ENCODE data around the gene CYREN.

CYREN gene

GRCh38 chr7:135205850-135206249 is 35.3 kb upstream of the CYREN start:
- H3K9me2 ChIP-seq (replicated peaks; ENCODE audit: low read depth, low read length), result no peaks in the 10 kb centered on the region
- H4K20me1 ChIP-seq (ENCODE audit: insufficient read depth, low read length, poor library complexity, severe bottlenecking), result no peaks in the 10 kb centered on the region
- no peak overlapping the region for H3K4me3 ChIP-seq (ENCODE audit: low read length, poor library complexity, severe bottlenecking)
- H2AFZ ChIP-seq (ENCODE audit: low read length), result no peak overlapping the region
- H3K79me2 ChIP-seq (ENCODE audit: insufficient read depth, low read length), result peaks cover 4% of the 10 kb centered on the region; the same call in 1 of the 2 replicates
- no peaks in the 10 kb centered on the region for H3K27me3 ChIP-seq (ENCODE audit: insufficient read depth, low read length, poor library complexity, severe bottlenecking)
- H3K36me3 ChIP-seq (ENCODE audit: insufficient read depth, low read length), result no peaks in the 10 kb centered on the region
- no peak overlapping the region for H3K4me2 ChIP-seq (ENCODE audit: low read depth, low read length, poor library complexity, severe bottlenecking)
- peaks cover 28% of the 10 kb centered on the region for H3K4me1 ChIP-seq (ENCODE audit: insufficient read depth, low read length, poor library complexity, severe bottlenecking)
- H3F3A ChIP-seq (ENCODE audit: low read depth), result no peaks in the 10 kb centered on the region
- TF ChIP-seq EZH2phosphoT487 (IDR thresholded peaks at IDR 0.05; ENCODE audit: borderline replicate concordance), result no peak
- TF ChIP-seq CTCF (conservative IDR thresholded peaks at IDR 0.05; ENCODE audit: low read length), result no peak
- no peaks in the 10 kb centered on the region for H3K9me3 ChIP-seq (ENCODE audit: insufficient read depth, low read depth, low read length)
- no peak overlapping the region for H3K9ac ChIP-seq (ENCODE audit: low read depth, low read length, poor library complexity, severe bottlenecking)

GRCh38 chr7:135204876-135205275 is 34.4 kb upstream of the CYREN start:
- Histone ChIP-seq H3K9ac (ENCODE audit: low read depth, low read length, poor library complexity, severe bottlenecking) (no peak overlapping the region), H3K36me3 (ENCODE audit: insufficient read depth, low read length) (no peaks in the 10 kb centered on the region), H3K27me3 (ENCODE audit: insufficient read depth, low read length, poor library complexity, severe bottlenecking) (no peaks in the 10 kb centered on the region), H3F3A (ENCODE audit: low read depth) (no peaks in the 10 kb centered on the region), H3K9me2 (replicated peaks; ENCODE audit: low read depth, low read length) (no peaks in the 10 kb centered on the region), H4K20me1 (ENCODE audit: insufficient read depth, low read length, poor library complexity, severe bottlenecking) (no peaks in the 10 kb centered on the region), H3K79me2 (ENCODE audit: insufficient read depth, low read length) (no peaks in the 10 kb centered on the region; the same call in 1 of the 2 replicates), H3K4me2 (ENCODE audit: low read depth, low read length, poor library complexity, severe bottlenecking) (no peak overlapping the region), H3K4me1 (ENCODE audit: insufficient read depth, low read length, poor library complexity, severe bottlenecking) (peaks cover 21% of the 10 kb centered on the region), H2AFZ (ENCODE audit: low read length) (no peak overlapping the region), H3K4me3 (ENCODE audit: low read length, poor library complexity, severe bottlenecking) (no peak overlapping the region), H3K9me3 (ENCODE audit: insufficient read depth, low read depth, low read length) (no peaks in the 10 kb centered on the region)
- no peak for TF ChIP-seq CTCF (conservative IDR thresholded peaks at IDR 0.05; ENCODE audit: low read length)
- TF ChIP-seq EZH2phosphoT487 (IDR thresholded peaks at IDR 0.05; ENCODE audit: borderline replicate concordance), result no peak

- no peak overlapping the region for H2AFZ ChIP-seq (ENCODE audit: low read length)
- no peaks in the 10 kb centered on the region for H3K9me2 ChIP-seq (replicated peaks; ENCODE audit: low read depth, low read length)
- peak overlapping the region; percentile 16 for H3K4me2 ChIP-seq (ENCODE audit: low read depth, low read length, poor library complexity, severe bottlenecking)
- no peaks in the 10 kb centered on the region for H3K27me3 ChIP-seq (ENCODE audit: insufficient read depth, low read length, poor library complexity, severe bottlenecking)
- H3K9ac ChIP-seq (ENCODE audit: low read depth, low read length, poor library complexity, severe bottlenecking), result no peak overlapping the region
- peaks cover 18% of the 10 kb centered on the region for H3K4me1 ChIP-seq (ENCODE audit: insufficient read depth, low read length, poor library complexity, severe bottlenecking)
- H3K36me3 ChIP-seq (ENCODE audit: insufficient read depth, low read length), result no peaks in the 10 kb centered on the region
- H4K20me1 ChIP-seq (ENCODE audit: insufficient read depth, low read length, poor library complexity, severe bottlenecking), result no peaks in the 10 kb centered on the region
- no peaks in the 10 kb centered on the region for H3F3A ChIP-seq (ENCODE audit: low read depth)
- no peaks in the 10 kb centered on the region for H3K9me3 ChIP-seq (ENCODE audit: insufficient read depth, low read depth, low read length)
- H3K4me3 ChIP-seq (ENCODE audit: low read length, poor library complexity, severe bottlenecking), result no peak overlapping the region
- H3K79me2 ChIP-seq (ENCODE audit: insufficient read depth, low read length), result no peaks in the 10 kb centered on the region; the same call in 1 of the 2 replicates
- TF ChIP-seq EZH2phosphoT487 (IDR thresholded peaks at IDR 0.05; ENCODE audit: borderline replicate concordance) (no peak), CTCF (conservative IDR thresholded peaks at IDR 0.05; ENCODE audit: low read length) (no peak)
Observed at GRCh38 chr7:135204341-135204749, 33.8 kb upstream of the CYREN start.
